Astrocyte (in vitro differentiated cells and primary cell): ENCODE measurements around the gene TOP2B. TPM values are rescaled to one million over a fixed set of nuclear protein-coding genes. Genes with fewer than 3 reads are reported as not detected.

Experiments used
- DNase-seq: peaks from one replicate; pipeline ENCODE4 v3.0.0-alpha.2; 2010; ENCODE audit warnings: low read depth
- FAIRE-seq: peaks from 2 replicates; lab custom pipeline; 2011; peaks lifted over from hg19 to GRCh38; lab: Jason Lieb, UNC
- H2AFZ ChIP-seq: 2 replicates; pipeline ENCODE4 v1.6.0; 2012; ENCODE audit warnings: low read depth, low read length, inconsistent platforms
- H3K27ac ChIP-seq: 2 replicates; pipeline ENCODE4 v1.5.1; 2011; ENCODE audit warnings: low read depth, low read length, inconsistent platforms
- H3K27me3 ChIP-seq: 2 replicates; pipeline ENCODE4 v1.6.0; 2011; ENCODE audit warnings: low read length, inconsistent platforms; ENCODE audit not compliant: insufficient read depth
- H3K36me3 ChIP-seq: 2 replicates; pipeline ENCODE4 v1.5.1; 2011; ENCODE audit warnings: low read length, inconsistent platforms; ENCODE audit not compliant: insufficient read depth
- H3K4me1 ChIP-seq: 2 replicates; pipeline ENCODE4 v1.5.1; 2011; ENCODE audit warnings: low read length, inconsistent platforms; ENCODE audit not compliant: insufficient read depth
- H3K4me2 ChIP-seq: 2 replicates; pipeline ENCODE4 v1.6.0; 2012; ENCODE audit warnings: low read length, inconsistent platforms
- H3K4me3 ChIP-seq: 2 replicates; pipeline ENCODE4 v1.5.1; 2011; ENCODE audit warnings: low read depth, mild to moderate bottlenecking, low read length, inconsistent platforms; ENCODE audit not compliant: insufficient read depth
- H3K79me2 ChIP-seq: 2 replicates; pipeline ENCODE4 v1.6.0; 2012; ENCODE audit warnings: mild to moderate bottlenecking, low read length, inconsistent platforms; ENCODE audit not compliant: insufficient read depth
- H3K9ac ChIP-seq: 2 replicates; pipeline ENCODE4 v1.6.0; 2012; ENCODE audit warnings: mild to moderate bottlenecking, low read length, inconsistent platforms
- H3K9me3 ChIP-seq: 2 replicates; pipeline ENCODE4 v1.5.1; 2012; ENCODE audit warnings: low read depth, mild to moderate bottlenecking, low read length, inconsistent platforms; ENCODE audit not compliant: insufficient read depth
- H4K20me1 ChIP-seq: 2 replicates; pipeline ENCODE4 v1.6.0; 2012; ENCODE audit warnings: low read length, inconsistent platforms; ENCODE audit not compliant: insufficient read depth
- H3K27ac Mint-ChIP-seq: one replicate; pipeline ENCODE4 v1.8.0; 2021; ENCODE audit warnings: mild to moderate bottlenecking, mixed read lengths; ENCODE audit not compliant: unreplicated experiment
- H3K27me3 Mint-ChIP-seq: one replicate; pipeline ENCODE4 v1.8.0; 2021; ENCODE audit warnings: low read depth, mixed read lengths; ENCODE audit not compliant: unreplicated experiment
- H3K36me3 Mint-ChIP-seq: one replicate; pipeline ENCODE4 v1.8.0; 2021; ENCODE audit warnings: low read depth, mixed read lengths; ENCODE audit not compliant: unreplicated experiment
- H3K4me1 Mint-ChIP-seq: one replicate; pipeline ENCODE4 v1.8.0; 2021; ENCODE audit warnings: low read depth, mixed read lengths; ENCODE audit not compliant: unreplicated experiment
- H3K4me3 Mint-ChIP-seq: one replicate; pipeline ENCODE4 v1.8.0; 2021; ENCODE audit warnings: mild to moderate bottlenecking, moderate library complexity, mixed read lengths; ENCODE audit not compliant: unreplicated experiment
- H3K9me3 Mint-ChIP-seq: one replicate; pipeline ENCODE4 v1.8.0; 2021; ENCODE audit warnings: mild to moderate bottlenecking, mixed read lengths; ENCODE audit not compliant: unreplicated experiment
- CTCF ChIP-seq: IDR thresholded peaks from 2 replicates; pipeline ENCODE4 v1.5.1; 2011; ENCODE audit warnings: low read depth, mild to moderate bottlenecking, inconsistent platforms, low read length, moderate library complexity; ENCODE audit not compliant: insufficient read depth
- EZH2 ChIP-seq: IDR thresholded peaks from 2 replicates; pipeline ENCODE4 v1.6.1; 2012; ENCODE audit warnings: mild to moderate bottlenecking, low read length, inconsistent platforms; ENCODE audit not compliant: insufficient read depth
- total RNA-seq: library from RNA; stranded (reverse); gene quantifications from 2 replicates; pipeline ENCODE4 v1.2.1, GENCODE V29; 2021

The TOP2B gene
- total RNA-seq, 1 donor from 2014 or later = 91.4 TPM

DNA sequence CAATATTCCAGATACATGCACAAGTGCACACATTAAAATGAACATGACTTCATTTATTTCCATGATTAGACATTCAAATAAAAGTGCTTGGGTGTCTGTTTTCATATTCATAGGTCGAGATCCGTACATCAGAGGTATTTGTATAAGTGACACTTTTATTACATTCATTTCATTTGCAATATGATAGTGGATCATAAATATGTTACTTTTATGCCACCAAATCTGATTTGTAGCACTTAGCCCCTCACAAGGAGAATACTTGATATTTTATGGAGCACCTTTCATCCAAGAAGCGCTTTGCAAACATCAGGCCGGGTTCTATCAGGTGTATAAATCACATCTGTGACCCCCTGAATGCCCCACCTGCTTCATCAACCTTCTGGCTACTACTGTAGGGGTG is 100.6 kb downstream of the TOP2B start:
- DNase-seq (no peak), FAIRE-seq (no peak)
- Histone ChIP-seq H4K20me1 (no peaks in the 10 kb centered on the region), H3K9ac (no peak overlapping the region), H3K27me3 (no peaks in the 10 kb centered on the region), H3K36me3 (peaks cover 6% of the 10 kb centered on the region), H3K4me1 (peaks cover 4% of the 10 kb centered on the region), H3K9me3 (no peaks in the 10 kb centered on the region), H3K79me2 (peaks cover 25% of the 10 kb centered on the region), H3K4me3 (no peak overlapping the region), H3K4me2 (no peak overlapping the region), H2AFZ (no peak overlapping the region), H3K27ac (no peak overlapping the region)
- H3K9me3 Mint-ChIP-seq = no peaks in the 10 kb centered on the region
- no peaks in the 10 kb centered on the region for H3K4me1 Mint-ChIP-seq
- H3K36me3 Mint-ChIP-seq = no peaks in the 10 kb centered on the region
- H3K4me3 Mint-ChIP-seq = no peak overlapping the region
- peaks cover 4% of the 10 kb centered on the region for H3K27me3 Mint-ChIP-seq
- H3K27ac Mint-ChIP-seq = no peak overlapping the region
- TF ChIP-seq EZH2 (no peak), CTCF (no peak)

- Histone ChIP-seq H3K79me2 (peaks cover 25% of the 10 kb centered on the region), H3K9ac (no peak overlapping the region), H3K4me2 (no peak overlapping the region), H4K20me1 (no peaks in the 10 kb centered on the region), H3K27me3 (no peaks in the 10 kb centered on the region), H3K36me3 (peaks cover 6% of the 10 kb centered on the region), H3K9me3 (no peaks in the 10 kb centered on the region), H3K27ac (no peak overlapping the region), H2AFZ (no peak overlapping the region), H3K4me3 (no peak overlapping the region), H3K4me1 (peaks cover 9% of the 10 kb centered on the region)
- Mint-ChIP-seq H3K36me3 (no peaks in the 10 kb centered on the region), H3K27ac (no peak overlapping the region), H3K4me3 (no peak overlapping the region), H3K27me3 (peaks cover 4% of the 10 kb centered on the region), H3K4me1 (no peaks in the 10 kb centered on the region), H3K9me3 (no peaks in the 10 kb centered on the region)
- DNase-seq (peak; percentile 50), FAIRE-seq (no peak)
- TF ChIP-seq CTCF (no peak), EZH2 (no peak)
These were observed 101.1 kb downstream of the TOP2B start for GRCh38 chr3:25563601-25564000.

DNA sequence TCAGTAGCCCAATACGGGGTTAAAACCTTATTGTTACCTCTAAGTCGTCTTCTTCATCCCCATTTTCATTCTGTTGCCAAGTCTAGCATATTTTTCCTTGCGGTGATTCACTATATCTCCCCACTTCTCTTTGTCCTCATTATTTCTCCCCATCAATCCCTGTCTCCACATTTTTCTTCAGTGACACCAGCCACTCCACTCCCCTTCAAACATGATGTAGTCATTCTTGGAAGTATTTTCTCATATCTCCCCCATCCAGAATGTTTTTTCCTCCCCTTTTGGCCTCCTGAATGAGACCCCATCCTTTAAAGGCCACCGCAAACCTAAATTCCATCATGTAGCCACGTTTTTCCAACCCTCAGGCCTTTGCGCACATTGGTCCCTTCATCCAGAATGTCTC is 105.9 kb downstream of the TOP2B start:
- peak overlapping the region; percentile 68 for H3K9ac ChIP-seq
- H3K9me3 Mint-ChIP-seq = no peaks in the 10 kb centered on the region
- H3K4me2 ChIP-seq = peak overlapping the region; percentile 61
- H3K27ac Mint-ChIP-seq = no peak overlapping the region
- FAIRE-seq (no peak), DNase-seq (peak; percentile 87)
- no peaks in the 10 kb centered on the region for H3K36me3 Mint-ChIP-seq
- H3K27me3 ChIP-seq = no peaks in the 10 kb centered on the region
- H3K4me3 ChIP-seq = no peak overlapping the region
- H3K36me3 ChIP-seq = no peaks in the 10 kb centered on the region
- H3K4me1 ChIP-seq = peaks cover 24% of the 10 kb centered on the region
- TF ChIP-seq CTCF (no peak), EZH2 (no peak)
- peaks cover 7% of the 10 kb centered on the region for H3K4me1 Mint-ChIP-seq
- no peak overlapping the region for H3K4me3 Mint-ChIP-seq
- no peak overlapping the region for H2AFZ ChIP-seq
- H3K9me3 ChIP-seq = no peaks in the 10 kb centered on the region
- H3K27ac ChIP-seq = peak overlapping the region; percentile 83
- no peaks in the 10 kb centered on the region for H4K20me1 ChIP-seq
- H3K79me2 ChIP-seq = peaks cover 21% of the 10 kb centered on the region
- no peaks in the 10 kb centered on the region for H3K27me3 Mint-ChIP-seq
